GM21381 (cell line): ENCODE data around the gene LRPPRC.

Experiments used
- ATAC-seq: cut with Tn5 transposase; IDR thresholded peaks from one replicate; pipeline ENCODE4 v1.9.1; 2021; ENCODE audit warnings: mild to moderate bottlenecking, moderate library complexity; ENCODE audit not compliant: unreplicated experiment

The LRPPRC gene

DNA sequence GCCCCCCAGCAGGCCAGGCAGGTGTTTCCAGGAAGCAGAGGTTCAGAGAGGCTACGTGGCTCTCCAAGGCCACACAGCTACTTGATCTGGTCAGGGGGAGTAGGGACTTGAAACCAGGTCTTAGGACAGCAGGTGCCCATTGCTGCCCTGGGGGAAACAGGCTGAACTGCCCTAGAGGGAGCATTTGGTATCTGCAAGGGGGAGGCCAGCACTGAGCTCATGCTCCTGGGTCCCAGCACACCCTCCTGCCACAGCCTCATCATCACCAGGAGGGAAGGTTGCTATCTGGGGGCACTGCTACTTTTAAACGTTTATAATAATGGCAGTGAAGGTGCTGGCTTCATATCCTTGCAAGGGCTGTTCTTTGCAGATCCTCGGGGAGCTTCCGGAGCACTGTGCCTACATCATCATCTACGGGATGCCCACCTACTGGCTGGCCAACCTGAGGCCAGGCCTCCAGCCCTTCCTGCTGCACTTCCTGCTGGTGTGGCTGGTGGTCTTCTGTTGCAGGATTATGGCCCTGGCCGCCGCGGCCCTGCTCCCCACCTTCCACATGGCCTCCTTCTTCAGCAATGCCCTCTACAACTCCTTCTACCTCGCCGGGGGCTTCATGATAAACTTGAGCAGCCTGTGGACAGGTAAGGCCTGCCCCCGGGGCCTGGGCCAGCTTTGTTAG is 120.9 kb downstream of the LRPPRC start:
- ATAC-seq: no peak

DNA sequence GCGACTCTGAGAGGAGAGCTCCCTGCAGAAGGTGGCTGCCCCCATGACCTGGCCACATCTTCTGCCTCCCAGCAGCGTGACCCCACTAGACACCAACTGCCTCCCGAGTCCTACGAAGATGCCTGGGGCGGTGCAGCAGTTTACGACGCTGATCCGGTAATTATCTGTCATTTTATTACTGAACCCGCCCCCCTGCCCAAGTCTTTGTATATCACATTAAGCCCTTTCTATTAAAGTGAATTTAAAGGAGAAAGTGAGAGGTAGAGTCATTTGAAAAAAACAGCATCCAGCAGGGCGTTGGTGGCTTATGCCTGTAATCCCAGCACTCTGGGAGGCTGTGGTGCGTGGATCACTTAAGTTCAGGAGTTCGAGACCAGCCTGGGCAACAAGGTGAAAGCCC is 123.6 kb downstream of the LRPPRC start:
- no peak for ATAC-seq

DNA sequence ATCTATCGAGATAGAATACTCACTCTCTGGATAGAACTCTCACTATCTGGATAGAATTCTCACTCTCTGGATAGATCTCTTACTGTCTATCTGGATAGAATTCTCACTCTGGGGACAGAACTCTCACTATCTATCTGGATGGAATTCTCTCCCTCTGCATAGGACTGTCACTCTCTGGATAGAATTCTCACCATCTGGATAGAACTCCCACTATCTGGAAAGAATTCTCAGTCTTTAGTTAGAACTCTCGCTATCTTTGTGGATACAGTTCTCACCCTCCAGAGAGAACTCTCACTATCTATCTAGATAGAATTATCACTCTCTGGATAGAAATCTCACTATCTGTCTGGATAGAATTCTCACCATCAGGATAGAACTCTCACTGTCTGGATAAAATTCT is 140.5 kb downstream of the LRPPRC start:
- ATAC-seq: no peak

DNA sequence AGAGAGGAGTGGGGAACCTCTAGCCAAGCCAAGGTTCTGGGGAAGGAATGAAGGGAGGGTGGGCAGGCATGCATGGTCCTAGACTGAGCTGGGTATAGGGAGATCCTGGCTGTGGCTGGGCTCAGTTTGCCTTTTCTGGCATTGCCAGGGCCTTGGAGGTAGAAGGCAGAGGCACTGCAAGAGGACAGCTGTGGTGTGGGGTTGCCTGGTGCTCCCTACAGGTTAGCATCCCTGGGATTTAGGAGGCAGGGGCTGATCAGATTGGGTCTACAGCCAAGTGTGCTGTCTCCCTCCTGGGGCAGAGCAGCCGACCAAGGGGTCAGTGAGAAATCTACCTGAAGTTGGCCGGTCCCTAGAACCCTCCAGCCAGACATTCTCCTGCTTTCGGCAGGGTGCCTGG is 141.1 kb downstream of the LRPPRC start:
- no peak for ATAC-seq

DNA sequence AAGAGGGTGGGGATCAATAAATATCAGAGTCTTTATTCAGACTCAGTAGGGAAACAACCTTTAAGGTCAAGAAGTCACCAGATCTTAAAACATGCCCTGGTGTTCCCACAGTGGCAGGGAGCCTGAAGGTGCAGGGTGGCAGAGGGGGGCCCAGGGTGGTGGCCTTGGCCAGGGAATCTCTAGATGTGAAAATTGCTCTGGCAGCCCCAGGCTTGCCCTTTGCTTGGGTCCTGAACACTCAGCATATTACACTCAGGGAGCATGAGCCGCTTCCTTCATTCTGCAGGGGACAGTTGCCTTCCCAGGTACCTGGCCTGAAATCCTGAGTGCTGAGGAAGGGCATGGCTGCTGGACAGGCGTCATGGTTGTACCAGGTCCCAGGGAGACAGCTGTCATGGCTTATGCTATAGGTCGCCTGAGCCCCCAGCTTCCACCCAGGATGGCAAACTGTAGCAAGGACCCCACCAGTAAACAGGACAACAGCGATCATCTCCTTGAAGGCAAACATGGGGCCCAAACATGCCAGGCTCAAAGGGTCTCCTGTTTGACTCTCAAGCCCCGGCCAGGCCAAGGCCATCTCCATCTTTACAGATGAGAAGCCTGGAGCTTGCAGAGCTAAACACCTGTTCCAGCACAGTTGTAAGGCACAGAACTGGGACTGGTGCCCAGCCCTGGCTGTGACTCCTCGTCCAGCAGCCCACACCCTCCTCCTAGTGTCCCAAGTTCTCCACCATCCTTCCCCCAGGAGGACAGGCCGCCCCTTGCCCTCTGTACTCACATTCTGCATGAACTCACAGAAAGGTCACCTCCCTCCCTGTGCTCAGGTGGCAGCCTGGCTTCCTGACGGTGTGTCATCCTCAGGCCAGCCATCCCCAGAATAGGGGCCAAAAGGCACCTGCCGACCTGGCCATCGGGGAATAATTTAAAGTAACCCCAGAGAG is 142.4 kb downstream of the LRPPRC start:
- no peak for ATAC-seq

DNA sequence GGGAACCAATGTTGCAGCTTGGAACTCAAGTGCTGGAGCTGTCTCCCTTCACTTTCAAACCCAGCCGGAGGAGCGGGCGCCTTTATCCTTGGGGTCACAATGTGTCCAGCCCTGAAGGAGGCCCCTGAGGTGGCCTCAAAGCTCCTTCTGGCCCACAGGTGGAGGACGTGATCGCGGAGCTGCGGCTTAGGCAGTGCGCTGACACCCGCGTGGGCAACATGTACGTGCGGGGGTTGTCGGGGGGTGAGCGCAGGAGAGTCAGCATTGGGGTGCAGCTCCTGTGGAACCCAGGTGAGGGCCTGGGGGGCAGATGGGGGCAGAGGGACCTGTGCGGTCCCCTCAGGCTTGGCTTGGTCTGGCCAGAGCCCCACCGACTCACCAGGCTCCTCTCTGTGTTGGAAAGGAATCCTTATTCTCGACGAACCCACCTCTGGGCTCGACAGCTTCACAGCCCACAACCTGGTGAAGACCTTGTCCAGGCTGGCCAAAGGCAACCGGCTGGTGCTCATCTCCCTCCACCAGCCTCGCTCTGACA is 143.5 kb downstream of the LRPPRC start:
- no peak for ATAC-seq

DNA sequence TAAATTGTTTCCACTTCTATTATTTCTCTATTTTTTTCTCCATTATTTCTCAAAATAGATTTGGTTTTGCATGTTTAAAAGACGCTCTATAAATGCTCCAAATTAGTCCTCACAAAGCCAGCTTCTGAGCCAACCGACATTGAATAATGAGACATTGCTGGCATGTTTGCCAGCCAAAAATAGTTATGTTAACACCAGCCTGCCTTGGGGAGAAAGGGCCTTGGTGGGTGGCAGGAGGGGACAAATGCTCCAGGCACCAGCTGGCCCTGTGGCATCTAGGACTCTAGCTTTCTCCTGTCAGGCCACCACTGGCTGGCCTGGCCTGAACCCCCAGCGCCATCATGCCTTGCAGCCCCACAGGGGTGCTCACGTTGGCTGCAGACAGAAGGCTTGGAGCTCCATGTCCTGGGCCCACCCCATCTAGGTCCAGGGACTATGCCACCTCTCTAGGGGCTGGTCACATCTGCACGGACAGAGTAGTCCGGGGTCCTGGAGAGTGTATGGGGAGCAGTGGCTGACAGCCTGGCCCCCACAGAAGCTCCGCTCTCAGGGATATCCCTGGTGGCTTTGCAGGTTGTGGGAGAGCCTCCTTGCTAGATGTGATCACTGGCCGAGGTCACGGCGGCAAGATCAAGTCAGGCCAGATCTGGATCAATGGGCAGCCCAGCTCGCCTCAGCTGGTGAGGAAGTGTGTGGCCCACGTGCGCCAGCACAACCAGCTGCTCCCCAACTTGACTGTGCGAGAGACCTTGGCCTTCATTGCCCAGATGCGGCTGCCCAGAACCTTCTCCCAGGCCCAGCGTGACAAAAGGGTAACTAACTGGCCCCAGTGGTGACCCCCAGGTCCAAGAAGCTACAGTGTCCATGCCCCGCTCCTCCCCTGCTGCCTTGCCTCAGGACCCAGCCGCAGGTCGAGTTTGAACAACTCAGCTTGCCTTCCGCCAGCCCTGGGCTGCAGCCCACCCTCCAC is 144.5 kb downstream of the LRPPRC start:
- no peak for ATAC-seq

DNA sequence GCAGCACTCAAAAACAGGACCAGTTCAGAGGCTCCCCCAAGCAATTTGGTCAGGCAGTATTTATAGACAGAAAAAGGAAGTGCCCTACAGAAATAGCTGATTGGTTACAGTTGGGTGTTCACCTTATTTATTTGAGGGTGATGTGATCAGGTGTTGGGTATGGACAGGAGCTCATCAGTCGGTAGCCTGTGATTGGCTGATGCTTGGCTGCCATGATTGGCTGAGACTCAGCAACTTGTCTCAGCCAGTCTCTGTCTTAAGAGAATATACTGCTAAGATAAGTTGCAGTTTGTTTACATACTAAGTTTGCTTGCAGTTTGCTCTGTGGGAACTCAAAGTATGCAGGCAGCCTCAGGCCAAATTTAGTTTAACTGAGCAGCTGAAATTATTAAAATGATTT is 147.6 kb downstream of the LRPPRC start:
- ATAC-seq: no peak

DNA sequence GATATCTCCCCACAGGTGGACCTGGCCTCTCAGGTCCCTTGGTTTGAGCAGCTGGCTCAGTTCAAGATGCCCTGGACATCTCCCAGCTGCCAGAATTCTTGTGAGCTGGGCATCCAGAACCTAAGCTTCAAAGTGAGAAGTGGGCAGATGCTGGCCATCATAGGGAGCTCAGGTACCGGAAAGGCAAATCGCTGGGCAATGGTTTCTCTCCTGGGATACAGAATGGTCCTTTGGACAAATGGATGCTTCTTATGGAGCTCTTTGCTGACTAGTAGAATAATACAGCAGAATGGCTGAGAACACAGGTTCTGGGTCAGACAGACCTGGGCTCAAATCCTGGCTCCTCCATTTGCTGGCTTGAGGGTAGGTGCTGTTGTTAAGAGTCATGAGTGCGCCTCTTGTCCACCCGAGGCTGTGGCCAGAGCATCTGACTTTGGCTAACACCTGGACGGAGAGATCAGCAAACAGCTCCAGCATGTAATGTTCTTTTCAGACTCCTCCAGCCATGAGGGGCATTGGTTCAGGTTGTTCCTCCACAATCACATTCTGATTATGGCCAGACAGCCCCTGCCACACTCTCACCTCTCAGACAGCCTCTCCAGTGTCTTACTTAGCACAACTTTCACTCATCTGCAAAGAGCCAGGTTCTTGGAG is 149.5 kb downstream of the LRPPRC start:
- no peak for ATAC-seq

DNA sequence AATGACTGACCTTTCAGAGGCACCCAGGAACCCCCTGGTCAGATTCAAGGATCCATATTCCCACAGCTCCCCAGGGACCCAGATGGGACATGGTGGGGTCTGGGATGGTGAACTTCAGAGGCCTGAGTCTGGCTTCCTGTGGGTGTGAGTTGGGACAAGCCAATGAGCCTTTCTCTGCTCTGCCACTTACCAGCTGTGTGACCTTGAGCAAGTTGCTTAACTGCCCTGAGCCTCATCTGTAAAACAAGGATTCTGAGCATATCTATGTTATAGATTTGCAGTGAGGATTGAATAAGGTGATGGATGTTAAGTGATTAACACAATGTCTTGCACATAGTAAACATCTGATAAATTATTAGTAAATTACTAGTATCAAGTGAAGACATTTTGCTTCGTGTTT is 150.6 kb downstream of the LRPPRC start:
- no peak for ATAC-seq

DNA sequence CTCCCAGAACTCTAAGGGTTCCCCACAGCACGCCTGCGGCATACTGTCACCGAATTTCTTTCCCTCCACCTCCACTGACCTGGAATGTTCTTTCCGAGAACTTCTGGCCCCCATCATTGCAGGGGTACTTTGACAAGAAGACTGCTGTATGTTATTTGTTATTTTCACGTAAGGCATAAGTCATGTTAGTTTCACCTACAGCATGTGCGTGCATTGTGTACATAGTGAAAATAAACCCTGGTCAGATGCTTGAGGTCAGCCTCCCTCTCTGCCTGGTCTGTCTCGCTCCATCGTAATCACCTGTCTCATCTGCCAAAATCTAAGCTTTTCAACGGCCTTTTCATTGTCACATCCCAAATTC is 152.9 kb downstream of the LRPPRC start:
- no peak for ATAC-seq

DNA sequence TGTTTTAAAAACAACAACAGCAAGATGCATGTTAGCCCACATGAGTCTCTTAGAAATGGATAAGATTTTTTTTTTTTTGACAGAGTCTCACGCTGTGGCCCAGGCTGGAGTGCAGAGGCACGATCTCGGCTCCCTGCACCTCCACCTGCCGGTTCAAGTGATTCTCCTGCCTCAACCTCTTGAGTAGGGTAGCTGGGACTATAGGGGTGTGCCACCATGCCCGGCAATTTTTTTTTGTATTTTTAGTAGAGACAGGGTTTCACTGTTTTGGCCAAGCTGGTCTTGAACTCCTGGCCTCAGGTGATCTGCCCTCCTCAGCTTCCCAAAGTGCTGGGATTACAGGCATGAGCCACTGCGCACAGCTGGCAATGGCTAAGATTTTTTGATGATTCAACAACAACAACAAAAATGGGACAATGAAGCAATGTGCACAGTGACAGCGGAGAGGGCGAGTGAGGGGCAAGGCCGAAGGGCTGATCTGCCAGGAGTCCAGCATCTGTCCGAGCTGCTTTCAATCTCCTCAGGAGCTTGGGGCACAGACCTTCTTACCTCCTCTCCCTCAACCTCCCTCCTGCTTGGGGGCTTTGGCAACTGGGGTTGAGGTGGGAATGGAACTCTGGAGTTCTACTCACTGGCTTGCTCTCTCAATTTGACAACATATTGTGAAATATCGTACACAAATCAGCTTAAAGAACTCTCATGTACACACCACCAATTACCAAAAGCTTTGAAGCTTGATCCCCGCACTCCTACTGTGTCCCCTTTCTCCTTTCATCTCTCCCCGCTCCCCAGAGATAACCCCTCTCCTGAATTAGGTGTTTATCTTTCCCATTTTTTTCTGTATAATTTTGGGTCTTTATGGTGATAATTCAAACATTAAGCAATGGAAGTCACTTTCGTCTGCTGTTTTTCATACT is 153.6 kb downstream of the LRPPRC start:
- ATAC-seq: no peak

DNA sequence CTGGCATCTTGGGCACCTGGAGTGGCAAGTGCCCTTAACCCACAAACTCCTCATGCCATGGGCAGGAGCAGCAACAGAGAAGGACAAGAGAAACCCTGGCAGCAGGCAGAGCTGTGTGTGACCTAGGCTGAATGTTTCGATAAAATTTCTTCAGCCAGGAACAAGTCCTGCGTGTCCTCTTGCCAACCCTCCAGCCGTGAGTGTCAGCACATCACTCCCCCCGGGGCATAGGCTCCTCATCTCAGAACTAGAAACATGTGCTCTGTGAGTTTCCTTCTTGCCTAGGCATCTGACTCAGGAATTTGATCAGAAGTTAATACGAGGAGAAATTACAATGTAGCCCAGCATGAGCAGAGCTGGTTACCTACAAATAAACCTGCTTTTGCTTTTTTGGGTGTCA is 154.8 kb downstream of the LRPPRC start:
- no peak for ATAC-seq

DNA sequence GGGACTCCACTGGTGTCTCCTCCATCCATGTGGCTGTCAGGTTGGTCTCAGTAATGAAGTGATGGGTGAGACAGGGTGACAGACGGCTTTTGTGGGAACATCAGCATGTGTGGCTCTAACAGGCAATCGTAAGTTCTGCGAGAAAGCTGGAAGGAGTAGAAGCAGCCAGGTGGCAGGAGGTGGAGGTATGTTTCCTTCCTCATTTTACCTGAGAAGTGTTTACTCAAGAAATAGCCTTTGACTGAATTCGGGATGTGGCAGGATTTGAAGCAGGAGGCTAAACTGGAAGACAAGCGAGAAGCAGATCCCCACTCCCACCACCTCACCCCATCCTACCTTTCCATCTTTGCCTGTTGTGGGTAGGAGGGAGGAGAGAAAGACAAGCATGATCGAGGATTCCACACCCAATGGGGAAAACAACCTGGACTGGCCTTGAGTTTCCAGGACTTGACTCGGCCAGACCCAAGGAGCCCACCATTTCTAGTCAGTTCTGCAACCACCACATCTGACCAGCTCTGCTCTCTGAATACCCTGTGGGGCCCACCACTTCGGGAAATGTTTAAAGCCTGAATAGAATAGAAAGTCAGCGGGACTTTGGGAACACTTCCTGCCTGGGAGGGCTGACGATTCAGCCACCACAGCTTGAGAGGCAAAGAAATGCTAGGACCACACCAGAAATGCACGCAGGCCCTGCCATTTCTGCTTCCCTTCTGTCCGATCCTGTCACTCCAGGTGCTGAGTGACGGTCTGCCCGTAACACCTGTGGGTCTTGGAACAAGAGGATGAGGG is 155.8 kb downstream of the LRPPRC start:
- no peak for ATAC-seq

DNA sequence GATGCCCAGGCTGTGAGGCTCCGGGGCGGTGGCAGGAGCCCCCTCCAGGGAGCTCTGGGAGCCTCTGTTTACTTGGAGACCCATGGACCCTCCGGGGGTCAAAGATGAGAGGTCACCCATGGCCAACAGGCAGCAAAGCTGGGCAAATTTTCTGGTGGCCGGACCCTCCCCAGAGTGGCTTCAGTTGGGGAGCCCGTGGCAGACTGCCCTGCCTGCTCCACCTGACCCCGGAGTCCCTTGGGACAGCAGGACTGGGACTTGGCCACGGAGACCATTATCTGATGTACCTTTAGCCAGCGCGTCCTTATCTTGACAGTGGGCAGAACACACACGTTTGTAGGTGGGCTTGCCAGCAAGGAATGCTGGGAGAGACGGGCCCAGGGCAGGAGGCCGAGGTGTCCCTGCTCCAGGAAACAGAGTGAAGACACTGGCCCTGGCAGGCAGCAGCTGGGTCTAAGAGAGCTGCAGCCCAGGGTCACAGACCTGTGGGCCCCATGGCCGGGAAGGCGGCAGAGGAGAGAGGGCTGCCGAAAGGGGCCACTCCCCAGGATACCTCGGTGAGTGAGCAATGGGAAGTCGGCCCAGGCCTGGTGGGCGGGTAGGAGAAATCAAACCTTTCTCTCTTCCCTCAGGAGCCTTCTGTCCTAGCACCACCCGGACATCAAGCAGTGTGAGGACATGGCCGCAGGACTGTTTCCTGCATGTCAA is 157.1 kb downstream of the LRPPRC start, which contains the start of the genes ABCG5 and ABCG8:
Gene ABCG5 (minus strand): TSS at position 280 of the 708 bp plus-strand sequence. CDS start 160 bp downstream, at position 120.
Gene ABCG8 (plus strand): TSS at position 412 of the 708 bp plus-strand sequence. CDS start 83 bp downstream, at position 495.
- ATAC-seq: no peak

DNA sequence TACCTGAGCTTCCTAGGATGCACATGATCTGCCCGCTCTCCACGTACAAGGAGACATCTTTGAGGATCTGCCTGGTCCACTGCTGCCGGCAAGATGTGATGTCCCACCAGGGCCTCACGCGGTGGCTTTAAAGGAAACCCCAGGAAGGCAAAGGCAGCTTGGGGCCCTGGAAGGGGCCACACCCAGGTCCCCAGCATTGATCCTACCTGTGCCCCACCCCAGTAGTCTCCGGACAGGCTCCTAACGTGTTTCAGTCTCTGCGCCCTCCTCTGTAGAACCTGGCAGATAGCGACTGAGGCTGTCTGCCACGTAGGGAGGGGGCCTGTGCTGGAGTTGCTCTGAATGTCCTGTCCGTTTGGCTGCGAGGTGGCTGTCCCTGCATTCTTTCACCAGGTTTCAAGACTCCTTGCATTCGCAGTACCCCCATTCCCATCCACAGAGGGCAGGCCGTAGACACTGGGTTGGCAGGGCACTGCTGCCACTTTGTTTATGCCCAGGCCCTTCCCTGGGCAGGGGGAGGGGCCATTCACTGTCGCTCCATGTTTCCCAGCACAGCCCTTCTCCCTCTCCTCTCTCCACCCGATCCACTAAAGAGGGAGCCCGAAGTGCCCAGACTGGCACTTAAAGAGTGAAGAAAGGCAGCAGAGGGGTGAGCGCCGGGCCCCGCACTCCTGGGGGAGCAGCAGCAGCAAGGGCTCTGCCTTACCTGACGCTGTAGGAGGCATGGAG is 157.8 kb downstream of the LRPPRC start:
- ATAC-seq: no peak

DNA sequence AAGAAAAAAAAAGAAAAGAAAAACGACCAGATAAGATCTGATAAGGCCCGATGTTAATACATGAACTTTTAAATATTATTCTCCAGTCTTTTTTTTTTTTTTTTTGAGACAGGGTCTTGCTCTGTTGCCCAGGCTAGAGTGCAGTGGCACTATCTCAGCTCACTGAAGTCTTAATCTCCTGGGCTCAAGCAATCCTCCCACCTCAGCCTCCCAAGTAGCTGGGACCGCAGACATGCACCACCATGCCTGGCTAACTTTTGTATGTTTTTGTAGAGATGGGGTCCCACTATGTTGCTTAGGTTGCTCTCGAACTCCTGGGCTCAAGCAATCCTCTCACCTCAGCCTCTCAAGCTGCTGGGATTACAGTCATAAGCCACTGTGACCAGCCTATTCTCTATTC is 158.8 kb downstream of the LRPPRC start:
- no peak for ATAC-seq
